RWPE2 (cell line): ENCODE results near the gene VIPR2.

Experiments used
- ATAC-seq: fragments of 200-7000 bp; cut with Tn5 transposase; 3 replicates; pipeline ENCODE4 v1.9.1; 2021; ENCODE audit warnings: low read depth
- DNase-seq: peaks from one replicate; pipeline ENCODE4 v3.0.0-alpha.2; 2020; ENCODE audit warnings: low spot score
- H3K27ac ChIP-seq: fragments of 450-650 bp; 2 replicates; pipeline ENCODE4 v1.5.1; 2017; ENCODE audit warnings: mild to moderate bottlenecking; ENCODE audit not compliant: poor library complexity, severe bottlenecking
- H3K27me3 ChIP-seq: fragments of 250-450 bp; sonication (Bioruptor Pico); 2 replicates; pipeline ENCODE4 v1.5.1; 2021; ENCODE audit warnings: mild to moderate bottlenecking, moderate library complexity; ENCODE audit not compliant: insufficient read depth, poor library complexity, severe bottlenecking
- H3K36me3 ChIP-seq: fragments of 250-450 bp; sonication (Bioruptor Pico); 2 replicates; pipeline ENCODE4 v1.5.1; 2020; ENCODE audit warnings: low read depth, mild to moderate bottlenecking, moderate library complexity
- H3K4me1 ChIP-seq: fragments of 250-450 bp; sonication (Bioruptor Pico); 2 replicates; pipeline ENCODE4 v1.5.1; 2021; ENCODE audit warnings: mild to moderate bottlenecking, moderate library complexity; ENCODE audit not compliant: insufficient read depth, poor library complexity, severe bottlenecking
- H3K4me3 ChIP-seq: fragments of 250-450 bp; sonication (Bioruptor Pico); 2 replicates; pipeline ENCODE4 v1.5.1; 2021; ENCODE audit warnings: mild to moderate bottlenecking, moderate library complexity; ENCODE audit not compliant: severe bottlenecking
- H3K9me3 ChIP-seq: fragments of 250-450 bp; sonication (Bioruptor Pico); 2 replicates; pipeline ENCODE4 v1.5.1; 2021; ENCODE audit warnings: mild to moderate bottlenecking, moderate library complexity; ENCODE audit not compliant: severe bottlenecking
- TF ChIP-seq, protein P1 (sequence below): fragments of 450-650 bp; IDR thresholded peaks from one replicate; pipeline ENCODE4 v1.5.1; 2017; ENCODE audit warnings: mild to moderate bottlenecking, moderate library complexity; ENCODE audit not compliant: poor library complexity, severe bottlenecking

VIPR2 gene

DNA sequence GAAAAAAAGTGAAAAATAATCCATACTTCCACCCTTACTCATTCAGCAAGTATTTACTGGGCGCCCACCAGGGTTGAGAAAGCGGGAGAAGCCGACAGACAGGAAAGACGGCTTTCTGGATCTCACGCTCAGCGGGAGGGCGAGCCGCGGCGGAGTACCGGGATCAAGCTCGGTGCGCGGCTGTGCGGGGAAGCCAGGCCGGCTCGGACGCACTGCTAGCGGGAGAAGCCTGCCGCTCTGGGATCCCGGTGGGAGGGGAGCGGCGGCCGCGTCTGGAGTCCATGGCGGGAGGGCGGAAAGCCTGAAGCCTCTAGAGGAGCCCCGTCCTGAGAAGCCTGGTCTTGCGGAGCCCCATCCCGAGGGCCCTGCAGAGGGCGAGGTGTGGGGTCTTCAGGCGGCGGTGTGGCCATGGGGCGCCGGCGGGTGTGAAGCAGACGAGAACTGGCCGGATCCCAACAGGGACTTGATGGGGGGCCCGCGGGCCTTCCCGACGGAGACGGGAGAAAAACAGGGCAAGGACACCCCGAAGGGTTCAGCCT, 82.9 kb downstream of the VIPR2 start:
- H3K4me3 ChIP-seq, result no peak overlapping the region
- H3K27ac ChIP-seq, result no peak overlapping the region
- H3K27me3 ChIP-seq, result no peaks in the 10 kb centered on the region
- TF ChIP-seq, protein P1, sequence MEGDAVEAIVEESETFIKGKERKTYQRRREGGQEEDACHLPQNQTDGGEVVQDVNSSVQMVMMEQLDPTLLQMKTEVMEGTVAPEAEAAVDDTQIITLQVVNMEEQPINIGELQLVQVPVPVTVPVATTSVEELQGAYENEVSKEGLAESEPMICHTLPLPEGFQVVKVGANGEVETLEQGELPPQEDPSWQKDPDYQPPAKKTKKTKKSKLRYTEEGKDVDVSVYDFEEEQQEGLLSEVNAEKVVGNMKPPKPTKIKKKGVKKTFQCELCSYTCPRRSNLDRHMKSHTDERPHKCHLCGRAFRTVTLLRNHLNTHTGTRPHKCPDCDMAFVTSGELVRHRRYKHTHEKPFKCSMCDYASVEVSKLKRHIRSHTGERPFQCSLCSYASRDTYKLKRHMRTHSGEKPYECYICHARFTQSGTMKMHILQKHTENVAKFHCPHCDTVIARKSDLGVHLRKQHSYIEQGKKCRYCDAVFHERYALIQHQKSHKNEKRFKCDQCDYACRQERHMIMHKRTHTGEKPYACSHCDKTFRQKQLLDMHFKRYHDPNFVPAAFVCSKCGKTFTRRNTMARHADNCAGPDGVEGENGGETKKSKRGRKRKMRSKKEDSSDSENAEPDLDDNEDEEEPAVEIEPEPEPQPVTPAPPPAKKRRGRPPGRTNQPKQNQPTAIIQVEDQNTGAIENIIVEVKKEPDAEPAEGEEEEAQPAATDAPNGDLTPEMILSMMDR, result no peak
- no peak for DNase-seq
- no peaks in the 10 kb centered on the region for H3K9me3 ChIP-seq
- H3K4me1 ChIP-seq, result no peaks in the 10 kb centered on the region
- no peaks in the 10 kb centered on the region for H3K36me3 ChIP-seq
- ATAC-seq, result peak; percentile 59; the same call in 2 of the 3 replicates

DNA sequence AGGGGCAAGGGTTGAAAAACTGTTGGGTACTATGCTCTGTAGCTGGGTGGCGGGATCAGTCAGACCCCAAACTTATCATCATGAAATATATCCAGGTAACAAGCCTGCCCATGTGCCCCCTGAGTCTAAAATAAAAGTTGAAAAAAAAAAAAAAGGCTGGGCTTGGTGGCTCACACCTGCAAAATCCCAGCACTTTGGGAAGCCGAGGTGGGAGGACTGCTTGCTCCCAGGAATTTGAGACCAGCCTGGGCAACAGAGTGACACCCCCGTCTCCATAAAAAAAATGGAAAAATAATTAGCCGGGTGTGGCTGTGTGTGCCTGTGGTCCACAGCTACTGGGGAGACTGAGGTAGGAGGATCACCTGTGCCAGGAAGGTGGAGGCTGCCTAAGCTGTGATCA, 83.5 kb downstream of the VIPR2 start:
- no peak overlapping the region for H3K27ac ChIP-seq
- H3K4me3 ChIP-seq, result no peak overlapping the region
- H3K9me3 ChIP-seq, result no peaks in the 10 kb centered on the region
- H3K4me1 ChIP-seq, result no peaks in the 10 kb centered on the region
- no peaks in the 10 kb centered on the region for H3K36me3 ChIP-seq
- no peaks in the 10 kb centered on the region for H3K27me3 ChIP-seq
- DNase-seq (no peak), ATAC-seq (no peak; the same call in 2 of the 3 replicates)
- TF ChIP-seq, protein P1, result no peak

DNA sequence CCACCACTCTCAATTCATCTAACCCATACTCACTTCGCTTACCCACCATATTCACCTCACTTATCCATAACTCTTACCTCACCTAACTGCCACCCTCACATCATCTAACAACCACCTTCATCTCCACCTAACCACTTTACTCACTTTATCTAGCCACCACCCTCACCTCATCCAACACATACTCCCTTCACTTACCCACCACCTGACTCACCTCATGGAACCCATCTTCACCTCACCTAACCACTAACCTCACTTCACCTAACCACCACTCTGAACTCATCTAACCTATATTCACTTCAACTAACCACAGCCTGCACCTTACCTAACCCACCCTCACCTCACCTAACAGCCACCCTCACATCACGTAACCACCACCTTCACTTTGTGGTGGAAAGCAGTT, 84.2 kb downstream of the VIPR2 start:
- TF ChIP-seq, protein P1, result no peak
- Histone ChIP-seq H3K4me1 (no peaks in the 10 kb centered on the region), H3K4me3 (no peak overlapping the region), H3K9me3 (no peaks in the 10 kb centered on the region), H3K36me3 (no peaks in the 10 kb centered on the region), H3K27me3 (no peaks in the 10 kb centered on the region), H3K27ac (no peak overlapping the region)
- ATAC-seq (no peak), DNase-seq (no peak)

DNA sequence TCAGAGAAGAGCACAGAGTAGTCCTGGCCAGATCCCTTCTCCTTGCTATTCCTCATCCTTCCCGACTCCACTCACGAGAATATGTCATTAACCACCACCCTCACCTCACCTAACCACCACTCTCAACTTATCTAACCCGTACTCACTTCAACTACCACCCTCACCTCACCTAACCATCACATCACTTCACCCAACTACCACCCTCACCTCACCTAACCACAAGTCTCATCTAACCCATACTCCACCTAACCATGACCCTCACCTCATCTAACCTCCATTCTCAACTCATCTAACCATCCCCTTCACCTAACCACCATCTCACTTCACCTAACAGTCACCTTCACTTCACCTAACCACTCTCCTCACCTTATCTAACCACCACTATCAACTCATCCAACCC, 85.0 kb downstream of the VIPR2 start:
- Histone ChIP-seq H3K27me3 (no peaks in the 10 kb centered on the region), H3K4me1 (no peaks in the 10 kb centered on the region), H3K9me3 (no peaks in the 10 kb centered on the region), H3K4me3 (no peak overlapping the region), H3K27ac (no peak overlapping the region), H3K36me3 (no peaks in the 10 kb centered on the region)
- TF ChIP-seq, protein P1, result no peak
- DNase-seq (no peak), ATAC-seq (no peak)

DNA sequence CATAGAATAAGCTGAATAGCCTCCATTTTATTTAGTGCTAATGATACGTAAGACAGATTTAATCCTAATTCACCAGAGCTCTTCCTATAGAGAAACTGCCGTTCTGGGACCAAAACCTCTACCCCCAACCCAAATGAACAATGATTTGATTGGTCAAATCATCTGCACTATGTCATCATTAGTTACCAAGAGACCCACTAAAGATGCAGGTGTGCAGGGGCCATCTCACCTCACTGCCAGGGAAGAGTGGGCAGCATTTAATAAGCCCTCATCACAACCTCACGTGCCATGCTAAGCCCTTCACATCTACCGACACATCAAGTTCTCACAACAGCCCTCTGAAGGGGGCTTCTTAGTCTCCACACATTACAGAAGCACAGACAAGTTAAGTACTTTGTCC, 87.0 kb downstream of the VIPR2 start:
- ATAC-seq (no peak), DNase-seq (no peak)
- Histone ChIP-seq H3K36me3 (no peaks in the 10 kb centered on the region), H3K9me3 (no peaks in the 10 kb centered on the region), H3K4me1 (no peaks in the 10 kb centered on the region), H3K27ac (no peak overlapping the region), H3K4me3 (no peak overlapping the region), H3K27me3 (no peaks in the 10 kb centered on the region)
- TF ChIP-seq, protein P1, result no peak
